HEK293 (cell line): ENCODE results near the gene LZTFL1.

Source experiments
- CTCF ChIA-PET: fragments of 350-600 bp; formaldehyde crosslinking; extraction: SDS; loops from one replicate; lab custom pipeline; 2021; ENCODE audit warnings: antibody characterized with exemption; lab: Yijun Ruan, JAX
- POLR2A ChIA-PET: fragments of 300-600 bp; formaldehyde crosslinking; extraction: SDS; loops from one replicate; lab custom pipeline; 2020; ENCODE audit warnings: antibody characterized with exemption, inconsistent platforms; lab: Yijun Ruan, JAX
- H3K27ac ChIP-seq: fragments of 200-500 bp; sonication (Bioruptor generic); 2 replicates; pipeline ENCODE4 v1.5.1; 2014; ENCODE audit warnings: low read depth, low read length, control low read depth, inconsistent platforms; ENCODE audit errors: extremely low read depth
- H3K36me3 ChIP-seq, 2 experiments: fragments of 200-500 bp in 1 of 2; sonication (Bioruptor generic) in 1 of 2; 1 replicate in 1 of 2; 2 replicates in 1 of 2; pipeline ENCODE4 v1.5.1; 2014 to 2017; ENCODE audit warnings: inconsistent platforms in 2 of 2, low read length in 2 of 2; ENCODE audit not compliant: control insufficient read depth in 2 of 2, insufficient read depth in 1 of 2
- H3K4me1 ChIP-seq: fragments of 200-500 bp; sonication (Bioruptor generic); 2 replicates; pipeline ENCODE4 v1.5.1; 2014; ENCODE audit warnings: mild to moderate bottlenecking, low read length, inconsistent platforms; ENCODE audit not compliant: control insufficient read depth, insufficient read depth
- H3K4me3 ChIP-seq: 2 replicates; pipeline ENCODE4 v1.5.1; 2011; ENCODE audit warnings: low read depth, mild to moderate bottlenecking, control low read depth, low read length, moderate library complexity
- H3K9me3 ChIP-seq: fragments of 200-500 bp; sonication (Bioruptor generic); 2 replicates; pipeline ENCODE4 v1.5.1; 2014; ENCODE audit warnings: low read depth, low read length, inconsistent platforms; ENCODE audit not compliant: control insufficient read depth, insufficient read depth
- BCL11A ChIP-seq: fragments of 450-650 bp; formaldehyde crosslinking; IDR thresholded peaks from 2 replicates; pipeline ENCODE4 v1.5.1; 2016; ENCODE audit warnings: low read depth, missing biosample characterization, missing genetic modification characterization
- EGR2 ChIP-seq: fragments of 450-650 bp; formaldehyde crosslinking; IDR thresholded peaks from 2 replicates; pipeline ENCODE4 v1.5.1; 2016; ENCODE audit warnings: low read depth, missing biosample characterization, missing genetic modification characterization
- MEIS1 ChIP-seq: sonication (generic); formaldehyde crosslinking; IDR thresholded peaks from 2 replicates; pipeline ENCODE4 v1.8.1; 2022; ENCODE audit warnings: missing genetic modification reagents, mild to moderate bottlenecking, borderline replicate concordance
- MZF1 ChIP-seq: fragments of 450-650 bp; formaldehyde crosslinking; IDR thresholded peaks from 2 replicates; pipeline ENCODE4 v1.5.1; 2017; ENCODE audit warnings: missing biosample characterization, missing genetic modification characterization, borderline replicate concordance
- SP2 ChIP-seq: fragments of 450-650 bp; formaldehyde crosslinking; IDR thresholded peaks from 2 replicates; pipeline ENCODE4 v1.5.1; 2016; ENCODE audit warnings: missing biosample characterization, missing genetic modification characterization
- SP3 ChIP-seq: fragments of 450-650 bp; formaldehyde crosslinking; IDR thresholded peaks from 2 replicates; pipeline ENCODE4 v1.5.1; 2016; ENCODE audit warnings: missing biosample characterization, missing genetic modification characterization
- ZBTB21 ChIP-seq: fragments of 450-650 bp; formaldehyde crosslinking; IDR thresholded peaks from 2 replicates; pipeline ENCODE4 v1.5.1; 2017; ENCODE audit warnings: missing biosample characterization, missing genetic modification characterization
- ZBTB8A ChIP-seq: fragments of 450-650 bp; formaldehyde crosslinking; IDR thresholded peaks from 2 replicates; pipeline ENCODE4 v1.5.1; 2016; ENCODE audit warnings: missing biosample characterization, missing genetic modification characterization
- ZNF10 ChIP-seq: fragments of 450-650 bp; formaldehyde crosslinking; IDR thresholded peaks from 2 replicates; pipeline ENCODE4 v1.5.1; 2017; ENCODE audit warnings: missing biosample characterization, missing genetic modification characterization
- ZNF146 ChIP-seq: fragments of 450-650 bp; formaldehyde crosslinking; IDR thresholded peaks from 2 replicates; pipeline ENCODE4 v1.5.1; 2016; ENCODE audit warnings: missing biosample characterization, missing genetic modification characterization
- ZNF175 ChIP-seq: fragments of 450-650 bp; formaldehyde crosslinking; IDR thresholded peaks from 2 replicates; pipeline ENCODE4 v1.5.1; 2016; ENCODE audit warnings: missing biosample characterization, missing genetic modification characterization
- ZNF18 ChIP-seq: fragments of 450-650 bp; formaldehyde crosslinking; IDR thresholded peaks from 2 replicates; pipeline ENCODE4 v1.5.1; 2016; ENCODE audit warnings: missing biosample characterization, missing genetic modification characterization
- ZNF24 ChIP-seq: fragments of 450-650 bp; formaldehyde crosslinking; IDR thresholded peaks from 2 replicates; pipeline ENCODE4 v1.5.1; 2016; ENCODE audit warnings: missing biosample characterization, missing genetic modification characterization
- ZNF26 ChIP-seq: fragments of 450-650 bp; formaldehyde crosslinking; IDR thresholded peaks from 2 replicates; pipeline ENCODE4 v1.5.1; 2016; ENCODE audit warnings: missing biosample characterization, missing genetic modification characterization
- ZNF501 ChIP-seq: fragments of 450-650 bp; formaldehyde crosslinking; IDR thresholded peaks from 2 replicates; pipeline ENCODE4 v1.5.1; 2016; ENCODE audit warnings: missing biosample characterization, missing genetic modification characterization
- ZNF513 ChIP-seq: fragments of 450-650 bp; IDR thresholded peaks from 2 replicates; pipeline ENCODE4 v1.5.1; 2018; ENCODE audit warnings: missing biosample characterization, missing genetic modification characterization
- ZNF518A ChIP-seq: fragments of 450-650 bp; formaldehyde crosslinking; conservative IDR thresholded peaks from 2 replicates; pipeline ENCODE4 v1.5.1; 2016; ENCODE audit warnings: low read depth, missing biosample characterization, missing genetic modification characterization
- ZNF558 ChIP-seq: fragments of 450-650 bp; formaldehyde crosslinking; IDR thresholded peaks from 2 replicates; pipeline ENCODE4 v1.5.1; 2016; ENCODE audit warnings: missing biosample characterization, missing genetic modification characterization
- ZNF561 ChIP-seq: fragments of 450-650 bp; IDR thresholded peaks from 2 replicates; pipeline ENCODE4 v1.5.1; 2018; ENCODE audit warnings: missing biosample characterization, missing genetic modification characterization, borderline replicate concordance
- ZNF571 ChIP-seq: fragments of 450-650 bp; formaldehyde crosslinking; IDR thresholded peaks from 2 replicates; pipeline ENCODE4 v1.5.0; 2017; ENCODE audit warnings: missing biosample characterization, missing genetic modification characterization
- ZNF654 ChIP-seq: fragments of 450-650 bp; formaldehyde crosslinking; IDR thresholded peaks from 2 replicates; pipeline ENCODE4 v1.5.1; 2016; ENCODE audit warnings: low read depth, missing biosample characterization, missing genetic modification characterization
- ZNF701 ChIP-seq: fragments of 450-650 bp; formaldehyde crosslinking; IDR thresholded peaks from 2 replicates; pipeline ENCODE4 v1.5.1; 2016; ENCODE audit warnings: missing biosample characterization, missing genetic modification characterization
- ZXDB ChIP-seq: fragments of 450-650 bp; formaldehyde crosslinking; IDR thresholded peaks from 2 replicates; pipeline ENCODE4 v1.5.1; 2016; ENCODE audit warnings: missing biosample characterization, missing genetic modification characterization

LZTFL1 gene

GRCh38 chr3:45864760-45865519, 23.0 kb upstream of the LZTFL1 start:
- H3K4me3 ChIP-seq, result no peak overlapping the region
- ChIA-PET CTCF (no interaction called here), POLR2A (no interaction called here)
- TF ChIP-seq BCL11A (tag by site-specific recombination) (no peak), ZNF24 (no peak), ZNF10 (peak; percentile 73; the same call in 1 of the 2 replicates), ZNF654 (tag by site-specific recombination) (no peak), ZNF701 (tag by site-specific recombination) (no peak), ZXDB (tag by site-specific recombination) (no peak), ZBTB21 (tag by site-specific recombination) (no peak)
- no peak overlapping the region for H3K27ac ChIP-seq
- H3K36me3 ChIP-seq, result no peaks in the 10 kb centered on the region
- H3K9me3 ChIP-seq, result no peaks in the 10 kb centered on the region
- no peaks in the 10 kb centered on the region for H3K4me1 ChIP-seq

- no peaks in the 10 kb centered on the region for H3K36me3 ChIP-seq
- H3K4me1 ChIP-seq, result no peaks in the 10 kb centered on the region
- no peak overlapping the region for H3K4me3 ChIP-seq
- TF ChIP-seq ZNF561 (tag by site-specific recombination), result no peak
- TF ChIP-seq ZXDB (tag by site-specific recombination), result no peak
- no peak for TF ChIP-seq ZNF558 (tag by site-specific recombination)
- no peak for TF ChIP-seq MZF1
- TF ChIP-seq BCL11A (tag by site-specific recombination), result no peak
- no peak for TF ChIP-seq ZNF26 (tag by site-specific recombination)
- no peak for TF ChIP-seq ZNF24
- TF ChIP-seq MEIS1 (CRISPR knock-in tag), result no peak
- no peak for TF ChIP-seq ZNF175
- TF ChIP-seq ZNF701 (tag by site-specific recombination), result no peak
- TF ChIP-seq ZNF146, result no peak
- no peak for TF ChIP-seq ZBTB8A (tag by site-specific recombination)
- TF ChIP-seq ZNF18 (tag by site-specific recombination), result no peak
- no peak for TF ChIP-seq ZNF513 (tag by site-specific recombination)
- TF ChIP-seq SP2, result no peak
- TF ChIP-seq ZNF501 (tag by site-specific recombination), result no peak
- no peak for TF ChIP-seq ZNF518A (tag by site-specific recombination)
- no peak for TF ChIP-seq SP3 (tag by site-specific recombination)
- no peak for TF ChIP-seq EGR2 (tag by site-specific recombination)
- TF ChIP-seq ZNF571 (tag by site-specific recombination), result no peak
- TF ChIP-seq, all 188 proteins: peak for 0
- POLR2A ChIA-PET, result interaction anchor here (0.5 kb wide), 1 partner anchor 34 kb away, joined by 3 read pairs; no protein-coding TSS in a partner anchor
- Histone ChIP-seq H3K27ac (no peak overlapping the region), H3K9me3 (no peaks in the 10 kb centered on the region)
- CTCF ChIA-PET, result interaction anchor here (0.6 kb wide), 1 partner anchor 325 kb away, joined by 3 read pairs; no protein-coding TSS in a partner anchor
Measured at GRCh38 chr3:45861043-45861719, 19.3 kb upstream of the LZTFL1 start.
